HepG2 (cell line): ENCODE results near the gene GRM1. TPM values are rescaled to one million over a fixed set of nuclear protein-coding genes. Genes with fewer than 3 reads are reported as not detected.

Experiments used
- CHD4 ChIP-seq: fragments of 200-600 bp; sonication (generic); IDR thresholded peaks from 2 replicates; pipeline ENCODE4 v1.7.0; 2017; ENCODE audit warnings: mild to moderate bottlenecking, low read length, borderline replicate concordance
- EZH2 ChIP-seq: conservative IDR thresholded peaks from 2 replicates; pipeline ENCODE4 v1.6.1; 2012; ENCODE audit warnings: mild to moderate bottlenecking, low read depth, low read length, moderate library complexity
- NCOA5 ChIP-seq: sonication (generic); formaldehyde crosslinking; IDR thresholded peaks from 2 replicates; pipeline ENCODE4 v1.4.0; 2020; ENCODE audit warnings: missing genetic modification reagents
- SIN3B ChIP-seq: fragments of 150-350 bp; IDR thresholded peaks from 2 replicates; pipeline ENCODE4 v1.6.1; 2014; ENCODE audit warnings: low read length
- THAP7 ChIP-seq: sonication (generic); formaldehyde crosslinking; IDR thresholded peaks from 2 replicates; pipeline ENCODE4 v1.8.1; 2023; ENCODE audit warnings: mild to moderate bottlenecking, missing genetic modification reagents
- TRIM22 ChIP-seq: fragments of 450-650 bp; IDR thresholded peaks from 2 replicates; pipeline ENCODE4 v1.6.1; 2017
- USF2 ChIP-seq, 2 experiments: sonication (generic) in 1 of 2; formaldehyde crosslinking in 1 of 2; IDR thresholded peaks; 2 replicates each; pipeline versions ENCODE4 v1.5.1 to v1.6.1; 2011 to 2020; ENCODE audit warnings: borderline replicate concordance in 1 of 2, low read depth in 1 of 2, low read length in 1 of 2, mild to moderate bottlenecking in 1 of 2, missing genetic modification reagents in 1 of 2, moderate library complexity in 1 of 2
- ZFP90 ChIP-seq: sonication (generic); formaldehyde crosslinking; IDR thresholded peaks from 2 replicates; pipeline ENCODE4 v1.8.0; 2022; ENCODE audit warnings: missing genetic modification reagents, mild to moderate bottlenecking, inconsistent platforms, borderline replicate concordance
- ZNF841 ChIP-seq: sonication (generic); formaldehyde crosslinking; IDR thresholded peaks from 2 replicates; pipeline ENCODE4 v1.8.1; 2023; ENCODE audit warnings: missing genetic modification reagents, borderline replicate concordance
- polyA plus RNA-seq, 8 experiments: library from polyadenylated mRNA; depleted of rRNA in 3 of 8; stranded (reverse) in 7 of 8; unstranded in 1 of 8; fragments of >200 nt; fragmentation: Illumina TruSeq in 4 of 8; extraction: Trizol in 4 of 8; gene quantifications; 2 replicates each; pipeline versions ENCODE4 v1.2.1 to v1.2.3, GENCODE V29; 2011 to 2016; ENCODE audit warnings: low read depth in 4 of 8, missing spikeins in 1 of 8, mixed read lengths in 1 of 8; ENCODE audit not compliant: insufficient read depth in 1 of 8
- total RNA-seq, 5 experiments: library from RNA; depleted of rRNA; stranded (reverse); fragments of >200 nt; fragmentation: Illumina TruSeq; extraction: Trizol; gene quantifications; 2 replicates each; pipeline ENCODE4 v1.2.3, GENCODE V29; 2016; ENCODE audit warnings: low read depth in 1 of 5

Gene GRM1
- total and polyA plus RNA-seq, 2 of the 13 experiments (the other 11 are each of a cell fraction or from before 2014, with no cell fraction given), result 0.09 TPM; not detected in 1

- TF ChIP-seq USF2 (IDR thresholded peaks at IDR 0.05; ENCODE audit: low read depth, low read length) (no peak), USF2 (CRISPR knock-in tag; IDR thresholded peaks at IDR 0.05; ENCODE audit: borderline replicate concordance) (no peak), SIN3B (no peak), EZH2 (no peak), TRIM22 (no peak), CHD4 (no peak), ZFP90 (CRISPR knock-in tag) (no peak), NCOA5 (no peak), THAP7 (CRISPR knock-in tag) (no peak), ZNF841 (CRISPR knock-in tag) (no peak)
Measured at GRCh38 chr6:146028851-146029572, at the start of gene GRM1 (continued).
